Skeletal muscle satellite cell (primary cell): ENCODE data around the gene SPHK1.

ENCODE experiments used
- H3K27me3 ChIP-seq: 2 replicates; pipeline ENCODE4 v1.7.0; 2013; ENCODE audit warnings: low read length; ENCODE audit not compliant: control insufficient read depth, insufficient read depth
- H3K36me3 ChIP-seq: 2 replicates; pipeline ENCODE4 v1.7.0; 2013; ENCODE audit warnings: mild to moderate bottlenecking, control low read depth, low read length; ENCODE audit not compliant: insufficient read depth
- H3K4me1 ChIP-seq: 2 replicates; pipeline ENCODE4 v1.7.0; 2013; ENCODE audit warnings: low read length; ENCODE audit not compliant: control insufficient read depth, insufficient read depth
- H3K4me2 ChIP-seq: 2 replicates; pipeline ENCODE4 v1.7.0; 2013; ENCODE audit warnings: mild to moderate bottlenecking, low read length
- H3K4me3 ChIP-seq: 2 replicates; pipeline ENCODE4 v1.7.0; 2013; ENCODE audit warnings: low read length
- H3K9ac ChIP-seq: 2 replicates; pipeline ENCODE4 v1.7.0; 2013; ENCODE audit warnings: mild to moderate bottlenecking, low read depth, low read length, moderate library complexity
- H3K9me3 ChIP-seq: replicated peaks from 2 replicates; pipeline ENCODE4 v1.7.0; 2013; ENCODE audit warnings: mild to moderate bottlenecking, control low read depth, low read length

Gene SPHK1

DNA sequence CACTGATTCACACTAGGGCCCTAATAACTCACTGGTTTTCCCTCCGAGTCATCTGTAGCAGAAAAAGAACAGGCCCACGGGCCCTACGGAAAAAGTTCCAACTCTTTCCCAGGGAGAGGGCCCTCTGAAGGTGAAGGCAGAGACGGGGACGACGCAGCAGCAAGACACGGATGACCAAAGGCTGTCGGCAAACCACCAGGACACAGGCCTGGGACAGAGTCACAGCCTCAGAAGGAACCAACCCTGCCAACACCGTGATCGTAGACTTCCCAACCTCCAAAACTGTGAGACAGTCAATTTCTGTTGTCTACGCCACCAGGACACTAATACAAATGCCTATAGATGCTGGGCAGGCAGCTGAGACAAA lies 5.2 kb upstream of the SPHK1 start:
- Histone ChIP-seq H3K9me3 (no peaks in the 10 kb centered on the region), H3K27me3 (no peaks in the 10 kb centered on the region), H3K4me2 (no peak overlapping the region), H3K36me3 (no peaks in the 10 kb centered on the region), H3K9ac (no peak overlapping the region), H3K4me1 (peaks cover 29% of the 10 kb centered on the region), H3K4me3 (no peak overlapping the region)

- H3K9ac ChIP-seq = no peak overlapping the region
- no peak overlapping the region for H3K4me2 ChIP-seq
- peaks cover 29% of the 10 kb centered on the region for H3K4me1 ChIP-seq
- no peak overlapping the region for H3K4me3 ChIP-seq
- no peaks in the 10 kb centered on the region for H3K9me3 ChIP-seq
- H3K27me3 ChIP-seq = no peaks in the 10 kb centered on the region
- H3K36me3 ChIP-seq = no peaks in the 10 kb centered on the region
Observed at GRCh38 chr17:76379646-76380376, 4.6 kb upstream of the SPHK1 start.

GRCh38 chr17:76381633-76382350 lies 2.6 kb upstream of the SPHK1 start:
- Histone ChIP-seq H3K27me3 (no peaks in the 10 kb centered on the region), H3K36me3 (peaks cover 10% of the 10 kb centered on the region), H3K9me3 (no peaks in the 10 kb centered on the region), H3K4me2 (peak overlapping the region; percentile 99), H3K4me1 (peaks cover 33% of the 10 kb centered on the region), H3K4me3 (no peak overlapping the region), H3K9ac (peak overlapping the region; percentile 97)

DNA sequence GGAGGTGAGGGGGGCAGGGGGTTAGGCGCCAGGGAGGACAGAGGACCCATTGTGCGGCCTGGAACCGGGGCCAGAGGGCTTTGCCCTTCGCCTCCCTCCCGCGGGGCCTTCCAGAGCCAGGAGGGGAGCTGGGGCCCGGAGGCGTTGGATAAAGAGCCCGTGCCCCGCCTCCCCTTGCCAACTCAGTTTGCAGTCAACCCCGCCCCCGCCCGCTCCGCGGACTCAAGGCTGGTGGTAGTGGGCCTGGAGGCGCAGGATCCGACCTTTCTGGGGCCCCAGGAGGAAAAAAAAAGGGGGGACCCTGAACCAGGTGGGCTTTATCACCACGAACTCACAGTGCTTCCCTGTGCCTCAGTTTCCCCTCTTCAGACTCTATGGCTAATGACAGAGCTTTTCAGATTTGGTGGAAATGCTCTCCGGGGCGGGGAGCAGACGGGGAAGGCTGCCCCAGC lies 2.0 kb upstream of the SPHK1 start:
- Histone ChIP-seq H3K36me3 (peaks cover 16% of the 10 kb centered on the region), H3K4me3 (peak overlapping the region; percentile 79), H3K4me1 (peaks cover 37% of the 10 kb centered on the region), H3K9me3 (no peaks in the 10 kb centered on the region), H3K27me3 (no peaks in the 10 kb centered on the region), H3K4me2 (peak overlapping the region; percentile 99), H3K9ac (peak overlapping the region; percentile 97)

- H3K27me3 ChIP-seq = no peaks in the 10 kb centered on the region
- peaks cover 43% of the 10 kb centered on the region for H3K4me1 ChIP-seq
- peak overlapping the region; percentile 79 for H3K4me3 ChIP-seq
- H3K4me2 ChIP-seq = peak overlapping the region; percentile 99
- peak overlapping the region; percentile 97 for H3K9ac ChIP-seq
- H3K36me3 ChIP-seq = peaks cover 22% of the 10 kb centered on the region
- H3K9me3 ChIP-seq = no peaks in the 10 kb centered on the region
Observed at GRCh38 chr17:76382803-76383545, 1.4 kb upstream of the SPHK1 start.

DNA sequence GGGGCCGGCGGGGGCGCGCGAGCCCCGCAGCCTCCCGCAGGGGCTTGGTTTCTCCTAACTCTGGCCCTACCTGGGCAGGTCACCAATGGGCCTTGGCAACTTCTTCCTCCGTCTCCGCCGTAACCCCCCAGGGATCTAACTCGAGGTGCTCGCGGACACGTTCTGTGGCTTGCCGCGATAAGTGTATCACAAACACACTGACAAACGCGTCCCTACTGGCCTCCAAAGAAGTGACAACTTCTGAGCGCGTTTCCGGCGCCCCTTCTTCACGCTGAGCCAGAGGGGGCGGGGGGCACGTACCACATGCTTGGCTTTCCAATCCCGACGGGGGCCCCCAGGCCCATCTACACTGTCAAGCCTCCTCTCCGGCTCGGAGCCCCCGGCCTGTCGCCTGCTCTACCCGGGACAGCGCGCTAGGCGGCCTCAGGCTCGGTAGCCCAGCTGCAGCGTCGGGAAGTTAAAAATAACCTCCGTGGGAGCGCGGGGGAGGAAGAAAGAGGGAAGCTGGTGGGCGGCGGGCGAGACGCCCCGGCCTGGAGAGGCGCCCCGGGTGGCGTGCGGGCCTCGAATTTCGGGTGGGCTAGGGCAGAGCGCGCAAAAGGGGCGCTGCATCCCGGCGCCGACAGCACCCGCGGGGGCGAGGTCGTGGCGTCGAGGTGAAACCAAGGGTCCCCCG lies 725 bp upstream of the SPHK1 start:
- no peaks in the 10 kb centered on the region for H3K9me3 ChIP-seq
- peaks cover 44% of the 10 kb centered on the region for H3K4me1 ChIP-seq
- no peaks in the 10 kb centered on the region for H3K27me3 ChIP-seq
- peak overlapping the region; percentile 97 for H3K9ac ChIP-seq
- H3K4me3 ChIP-seq = peak overlapping the region; percentile 79
- H3K4me2 ChIP-seq = peak overlapping the region; percentile 99
- H3K36me3 ChIP-seq = peaks cover 24% of the 10 kb centered on the region

DNA sequence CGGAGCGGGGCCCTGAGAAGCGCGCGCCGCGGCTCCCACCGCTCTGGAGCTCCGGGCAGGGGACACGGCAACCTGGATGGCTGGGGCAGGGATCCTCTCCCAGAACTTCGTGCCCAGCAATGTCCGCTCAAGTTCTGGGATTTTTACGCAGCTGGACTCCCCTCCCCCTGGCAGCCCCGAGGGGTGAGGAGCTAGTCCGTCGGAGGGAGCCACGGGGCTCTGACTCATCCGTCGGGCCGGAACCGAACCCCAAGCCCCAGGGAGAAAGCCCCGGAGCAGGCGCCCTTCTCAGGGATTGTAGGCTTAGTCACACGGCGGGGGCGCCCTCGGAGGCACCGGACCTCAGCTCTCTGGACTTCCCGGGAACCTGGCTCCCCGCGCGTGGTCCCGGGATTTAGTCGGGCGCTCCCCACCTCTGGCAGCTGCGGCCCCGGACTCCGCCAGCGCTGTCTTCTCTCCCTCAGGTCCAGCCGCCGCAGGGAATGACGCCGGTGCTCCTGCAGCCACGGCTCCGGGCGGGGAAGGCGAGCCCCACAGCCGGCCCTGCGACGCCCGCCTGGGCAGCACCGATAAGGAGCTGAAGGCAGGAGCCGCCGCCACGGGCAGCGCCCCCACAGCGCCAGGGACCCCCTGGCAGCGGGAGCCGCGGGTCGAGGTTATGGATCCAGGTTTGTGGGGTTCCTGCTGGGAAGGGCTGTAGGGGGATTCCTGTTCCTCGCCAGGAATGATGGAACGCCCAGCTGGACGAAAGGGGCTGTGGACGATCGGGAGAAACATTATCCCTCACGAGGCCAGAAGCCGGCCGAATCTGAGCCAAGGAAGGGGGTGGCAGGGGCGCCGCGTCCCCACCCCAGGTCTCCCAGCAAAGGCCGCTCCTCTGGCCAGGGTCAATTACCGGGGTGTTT lies 830 bp downstream of the SPHK1 start:
- Histone ChIP-seq H3K27me3 (no peaks in the 10 kb centered on the region), H3K36me3 (peaks cover 24% of the 10 kb centered on the region), H3K4me2 (peak overlapping the region; percentile 99), H3K4me1 (peaks cover 44% of the 10 kb centered on the region), H3K9ac (peak overlapping the region; percentile 97), H3K4me3 (peak overlapping the region; percentile 79), H3K9me3 (no peaks in the 10 kb centered on the region)

- Histone ChIP-seq H3K9me3 (no peaks in the 10 kb centered on the region), H3K9ac (peak overlapping the region; percentile 97), H3K4me2 (peak overlapping the region; percentile 99), H3K4me3 (peak overlapping the region; percentile 79), H3K36me3 (peaks cover 31% of the 10 kb centered on the region), H3K4me1 (peaks cover 44% of the 10 kb centered on the region), H3K27me3 (no peaks in the 10 kb centered on the region)
Observed at GRCh38 chr17:76385892-76386786, 1.7 kb downstream of the SPHK1 start.

DNA sequence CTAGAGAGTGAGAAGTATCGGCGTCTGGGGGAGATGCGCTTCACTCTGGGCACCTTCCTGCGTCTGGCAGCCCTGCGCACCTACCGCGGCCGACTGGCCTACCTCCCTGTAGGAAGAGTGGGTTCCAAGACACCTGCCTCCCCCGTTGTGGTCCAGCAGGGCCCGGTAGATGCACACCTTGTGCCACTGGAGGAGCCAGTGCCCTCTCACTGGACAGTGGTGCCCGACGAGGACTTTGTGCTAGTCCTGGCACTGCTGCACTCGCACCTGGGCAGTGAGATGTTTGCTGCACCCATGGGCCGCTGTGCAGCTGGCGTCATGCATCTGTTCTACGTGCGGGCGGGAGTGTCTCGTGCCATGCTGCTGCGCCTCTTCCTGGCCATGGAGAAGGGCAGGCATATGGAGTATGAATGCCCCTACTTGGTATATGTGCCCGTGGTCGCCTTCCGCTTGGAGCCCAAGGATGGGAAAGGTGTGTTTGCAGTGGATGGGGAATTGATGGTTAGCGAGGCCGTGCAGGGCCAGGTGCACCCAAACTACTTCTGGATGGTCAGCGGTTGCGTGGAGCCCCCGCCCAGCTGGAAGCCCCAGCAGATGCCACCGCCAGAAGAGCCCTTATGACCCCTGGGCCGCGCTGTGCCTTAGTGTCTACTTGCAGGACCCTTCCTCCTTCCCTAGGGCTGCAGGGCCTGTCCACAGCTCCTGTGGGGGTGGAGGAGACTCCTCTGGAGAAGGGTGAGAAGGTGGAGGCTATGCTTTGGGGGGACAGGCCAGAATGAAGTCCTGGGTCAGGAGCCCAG lies 2.8 kb downstream of the SPHK1 start:
- Histone ChIP-seq H3K4me3 (peak overlapping the region; percentile 79), H3K4me1 (peaks cover 38% of the 10 kb centered on the region), H3K27me3 (no peaks in the 10 kb centered on the region), H3K36me3 (peaks cover 38% of the 10 kb centered on the region), H3K4me2 (peak overlapping the region; percentile 99), H3K9ac (peak overlapping the region; percentile 97), H3K9me3 (no peaks in the 10 kb centered on the region)
